Gastrocnemius medialis (tissue), 4 donors: ENCODE results near the gene USF3. TPM values are rescaled to one million over a fixed set of nuclear protein-coding genes. Genes with fewer than 3 reads are reported as not detected.

Experiments used
- ATAC-seq, 2 donors: fragments of 150-250 bp; one replicate each; pipeline ENCODE4 v1.9.1; 2016
- DNase-seq, 2 donors: peaks; one replicate each; pipeline ENCODE4 v3.0.0-alpha.2; 2019
- H3K27ac ChIP-seq, 4 donors: fragments of 200-600 bp; sonication (generic); 1 replicate in 1 of 4; 2 replicates in 3 of 4; pipeline ENCODE4 v1.5.1; 2016 to 2018; ENCODE audit warnings: mild to moderate bottlenecking in 2 of 4, moderate library complexity in 1 of 4
- H3K27me3 ChIP-seq, 3 donors: fragments of 200-600 bp; sonication (generic) in 2 of 3; 1 replicate in 1 of 3; 2 replicates in 2 of 3; pipeline versions ENCODE4 v1.5.1 to v1.6.0; 2016 to 2019; ENCODE audit warnings: mild to moderate bottlenecking in 1 of 3, moderate library complexity in 1 of 3
- H3K36me3 ChIP-seq, 2 donors: fragments of 200-600 bp; sonication (generic) in 1 of 2; one replicate each; pipeline ENCODE4 v1.5.1; 2017 to 2018
- H3K4me1 ChIP-seq, 2 donors: fragments of 200-600 bp; sonication (generic) in 1 of 2; one replicate each; pipeline ENCODE4 v1.5.1; 2016 to 2017; ENCODE audit warnings: mild to moderate bottlenecking in 2 of 2
- H3K4me3 ChIP-seq, 4 donors: fragments of 200-600 bp; sonication (generic) in 3 of 4; 1 replicate in 1 of 4; 2 replicates in 3 of 4; pipeline ENCODE4 v1.5.1; 2016 to 2019; ENCODE audit warnings: mild to moderate bottlenecking in 2 of 4
- H3K9me3 ChIP-seq, 3 donors: fragments of 200-600 bp; sonication (generic) in 2 of 3; 1 replicate in 1 of 3; 2 replicates in 2 of 3; pipeline ENCODE4 v1.5.1; 2016 to 2019
- POLR2A ChIP-seq, 2 donors: fragments of 450-650 bp; IDR thresholded peaks; one replicate each; pipeline ENCODE4 v1.6.1; 2017; ENCODE audit warnings: antibody characterized with exemption in 2 of 2, mild to moderate bottlenecking in 2 of 2, moderate library complexity in 2 of 2
- in situ Hi-C, 4 donors: fragments of 200-750 bp; cut with MboI; loops; one replicate each; pipeline versions ENCODE4 v1.15.0 to v1.8.0; 2017; ENCODE audit warnings: low sequenced_read_pairs in 4 of 4
- intact Hi-C: fragments of 100-400 bp; cut with DNase I; formaldehyde crosslinking; loops from one replicate; pipeline ENCODE4 v1.15.1; 2023; ENCODE audit warnings: low total_unique reads
- total RNA-seq, 4 donors: library from RNA; depleted of rRNA; stranded (reverse); fragments of >200 nt; gene quantifications; one replicate each; pipeline versions ENCODE4 v1.1.0 to v1.2.3, GENCODE V29; 2016
- TF ChIP-seq, protein P1 (sequence below), 5 experiments: fragments of 450-650 bp in 3 of 5; fragments of 200-600 bp in 2 of 5; sonication (generic) in 2 of 5; IDR thresholded peaks in 4 of 5; conservative IDR thresholded peaks in 1 of 5; 1 replicate in 4 of 5; 2 replicates in 1 of 5; pipeline ENCODE4 v1.5.1; 2016 to 2019; ENCODE audit warnings: antibody characterized with exemption in 5 of 5, mild to moderate bottlenecking in 3 of 5, moderate library complexity in 3 of 5

USF3 gene
- total RNA-seq, 4 donors from 2014 or later, result 35.7 to 49.6 (median 40.1) TPM

- Histone ChIP-seq H3K36me3 (peaks cover 0 to 40% of the 10 kb centered on the region in 2 donors), H3K27me3 (no peaks in the 10 kb centered on the region), H3K4me1 (peaks cover 44 to 71% of the 10 kb centered on the region in 2 donors), H3K4me3 (peak overlapping the region in 3 of 4 donors; percentile 18 to 29 (median 19)), H3K9me3 (no peaks in the 10 kb centered on the region), H3K27ac (peak overlapping the region; percentile 86 to 89 (median 88))
- peak; percentile 76 to 88 for DNase-seq
- TF ChIP-seq, protein P1, sequence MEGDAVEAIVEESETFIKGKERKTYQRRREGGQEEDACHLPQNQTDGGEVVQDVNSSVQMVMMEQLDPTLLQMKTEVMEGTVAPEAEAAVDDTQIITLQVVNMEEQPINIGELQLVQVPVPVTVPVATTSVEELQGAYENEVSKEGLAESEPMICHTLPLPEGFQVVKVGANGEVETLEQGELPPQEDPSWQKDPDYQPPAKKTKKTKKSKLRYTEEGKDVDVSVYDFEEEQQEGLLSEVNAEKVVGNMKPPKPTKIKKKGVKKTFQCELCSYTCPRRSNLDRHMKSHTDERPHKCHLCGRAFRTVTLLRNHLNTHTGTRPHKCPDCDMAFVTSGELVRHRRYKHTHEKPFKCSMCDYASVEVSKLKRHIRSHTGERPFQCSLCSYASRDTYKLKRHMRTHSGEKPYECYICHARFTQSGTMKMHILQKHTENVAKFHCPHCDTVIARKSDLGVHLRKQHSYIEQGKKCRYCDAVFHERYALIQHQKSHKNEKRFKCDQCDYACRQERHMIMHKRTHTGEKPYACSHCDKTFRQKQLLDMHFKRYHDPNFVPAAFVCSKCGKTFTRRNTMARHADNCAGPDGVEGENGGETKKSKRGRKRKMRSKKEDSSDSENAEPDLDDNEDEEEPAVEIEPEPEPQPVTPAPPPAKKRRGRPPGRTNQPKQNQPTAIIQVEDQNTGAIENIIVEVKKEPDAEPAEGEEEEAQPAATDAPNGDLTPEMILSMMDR (IDR thresholded peaks at IDR 0.05 in 4 of 5, conservative IDR thresholded peaks at IDR 0.05 in 1 of 5), result no peak
- TF ChIP-seq POLR2A (IDR thresholded peaks at IDR 0.05), result peak in 1 of 2 donors; percentile 15
- in situ Hi-C loops, result no loop called here
- peak; percentile 97 to 98 for ATAC-seq
- intact Hi-C loops, result loop anchor here (2.0 kb wide), 2 partner anchors 36 to 86 kb away; partner anchors contain the start of genes ATP6V1A, NAA50 and USF3
Measured at GRCh38 chr3:113660896-113661295, 35.5 kb downstream of the USF3 start.

DNA sequence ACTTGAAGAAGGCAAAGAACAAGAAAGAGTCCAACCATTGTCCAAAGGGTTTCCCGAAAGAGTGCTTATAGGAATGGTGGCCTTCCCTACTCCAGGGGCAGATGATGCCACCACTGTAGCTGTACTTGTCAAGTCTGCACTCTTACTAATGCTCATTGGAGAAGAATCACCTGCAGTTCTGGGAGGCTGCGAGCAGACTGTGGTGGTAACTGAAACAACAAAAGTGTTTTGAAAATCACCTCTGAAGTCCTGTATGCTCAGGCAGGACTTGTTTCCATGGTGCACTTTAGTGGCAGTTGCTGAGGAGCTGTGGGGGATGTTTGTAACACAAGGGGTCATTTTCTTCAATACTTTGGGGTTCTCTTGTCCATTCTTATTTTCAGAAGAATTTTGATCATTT, 36.0 kb downstream of the USF3 start:
- Histone ChIP-seq H3K36me3 (peaks cover 0 to 36% of the 10 kb centered on the region in 2 donors), H3K4me3 (peak overlapping the region in 1 of 4 donors; percentile 18), H3K27me3 (no peaks in the 10 kb centered on the region), H3K4me1 (peaks cover 48 to 76% of the 10 kb centered on the region in 2 donors), H3K27ac (peak overlapping the region; percentile 86 to 89 (median 88)), H3K9me3 (no peaks in the 10 kb centered on the region)
- in situ Hi-C loops (no loop called here), intact Hi-C loops (loop anchor here (2.0 kb wide), 2 partner anchors 36 to 86 kb away; partner anchors contain the start of genes ATP6V1A, NAA50 and USF3)
- ATAC-seq (peak in 1 of 2 donors; percentile 7), DNase-seq (no peak)
- TF ChIP-seq, protein P1 (IDR thresholded peaks at IDR 0.05 in 4 of 5, conservative IDR thresholded peaks at IDR 0.05 in 1 of 5), result no peak
- no peak for TF ChIP-seq POLR2A (IDR thresholded peaks at IDR 0.05)

GRCh38 chr3:113659996-113660395, 36.4 kb downstream of the USF3 start:
- in situ Hi-C loops, result no loop called here

GRCh38 chr3:113659101-113659541, 37.3 kb downstream of the USF3 start:
- H3K4me1 ChIP-seq, result peaks cover 61 to 89% of the 10 kb centered on the region in 2 donors
- H3K27ac ChIP-seq, result peak overlapping the region; percentile 86 to 89 (median 88)
- ATAC-seq (no peak), DNase-seq (no peak)
- no peak for TF ChIP-seq POLR2A (IDR thresholded peaks at IDR 0.05)
- TF ChIP-seq, protein P1 (IDR thresholded peaks at IDR 0.05 in 4 of 5, conservative IDR thresholded peaks at IDR 0.05 in 1 of 5), result no peak
- no peaks in the 10 kb centered on the region for H3K9me3 ChIP-seq
- no peak overlapping the region for H3K4me3 ChIP-seq
- H3K27me3 ChIP-seq, result no peaks in the 10 kb centered on the region
- H3K36me3 ChIP-seq, result peaks cover 0 to 24% of the 10 kb centered on the region in 2 donors
- in situ Hi-C loops, result no loop called here
- intact Hi-C loops, result no loop called here

More at GRCh38 chr3:113659996-113660395, 36.4 kb downstream of the USF3 start:
- TF ChIP-seq POLR2A (IDR thresholded peaks at IDR 0.05), result no peak
- TF ChIP-seq, protein P1 (IDR thresholded peaks at IDR 0.05 in 4 of 5, conservative IDR thresholded peaks at IDR 0.05 in 1 of 5), result no peak
- Histone ChIP-seq H3K9me3 (no peaks in the 10 kb centered on the region), H3K4me1 (peaks cover 52 to 80% of the 10 kb centered on the region in 2 donors), H3K36me3 (peaks cover 0 to 31% of the 10 kb centered on the region in 2 donors), H3K27ac (peak overlapping the region; percentile 86 to 89 (median 88)), H3K27me3 (no peaks in the 10 kb centered on the region), H3K4me3 (no peak overlapping the region)
- intact Hi-C loops, result loop anchor here (2.0 kb wide), 2 partner anchors 37 to 87 kb away; partner anchors contain the start of genes ATP6V1A, NAA50 and USF3
- no peak for DNase-seq
- ATAC-seq, result no peak
